NCI-H2227 (cell line): ENCODE measurements around the gene CHCHD6.
A peak's percentile ranks its signal among the peaks of the same experiment; 100 is the strongest.

Experiments used
- DNase-seq: peaks from one replicate; lab custom pipeline; 2025; ENCODE audit not compliant: unreplicated experiment; lab: John Stamatoyannopoulos, UW

Gene CHCHD6

GRCh38 chr3:126704494-126705214 is 614 bp downstream of the CHCHD6 start:
- peak; percentile 30 for DNase-seq

DNA sequence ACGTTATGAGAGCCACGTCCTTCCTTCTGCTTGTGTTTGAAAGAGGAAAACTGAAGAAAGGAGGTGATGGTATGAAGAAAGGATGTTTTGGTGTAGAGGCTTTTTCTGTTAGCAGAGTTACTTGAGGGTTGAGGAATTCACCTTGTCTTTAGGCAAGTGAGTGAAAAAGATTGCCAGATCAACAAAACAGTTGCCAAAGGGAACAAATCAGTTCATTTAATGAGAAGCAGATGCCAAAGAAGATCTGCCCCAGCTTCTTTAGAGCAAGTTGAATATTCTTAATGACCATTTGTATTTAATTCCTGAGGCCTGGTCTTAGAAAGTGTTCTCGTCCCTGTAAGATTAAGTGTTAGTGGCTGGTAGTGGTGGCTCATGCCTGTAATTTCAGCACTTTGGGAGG is 2.6 kb downstream of the CHCHD6 start:
- DNase-seq = no peak

DNA sequence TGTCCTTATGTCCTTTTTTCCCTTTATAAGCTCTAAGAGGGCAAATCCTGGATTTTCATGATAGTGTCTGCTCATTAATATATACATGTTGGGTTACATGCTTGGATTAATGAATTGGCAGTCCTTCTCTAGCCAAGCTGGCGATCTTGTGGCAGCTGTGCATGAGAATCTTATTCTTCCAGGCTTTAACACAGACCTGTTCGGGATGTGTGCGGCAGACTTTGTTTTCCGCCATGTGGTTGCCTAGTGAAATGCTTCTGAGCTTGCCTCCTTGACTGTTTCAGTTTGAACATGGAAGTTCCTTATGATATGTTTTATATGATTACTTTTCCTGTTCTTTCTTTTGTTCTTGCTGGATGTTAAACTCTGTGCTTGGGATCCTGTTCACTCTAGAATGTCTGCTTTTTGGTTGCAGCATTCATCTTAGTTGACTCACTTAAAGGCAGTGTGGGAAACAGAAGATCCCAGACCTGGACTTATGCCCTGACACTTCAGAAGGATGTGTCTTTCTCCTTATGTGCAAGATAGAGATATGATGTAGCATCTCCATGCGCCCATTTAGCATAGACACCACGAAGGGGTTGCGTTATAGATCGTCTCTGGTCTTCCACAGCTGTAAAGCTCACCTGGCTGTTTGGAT is 7.2 kb downstream of the CHCHD6 start:
- no peak for DNase-seq

DNA sequence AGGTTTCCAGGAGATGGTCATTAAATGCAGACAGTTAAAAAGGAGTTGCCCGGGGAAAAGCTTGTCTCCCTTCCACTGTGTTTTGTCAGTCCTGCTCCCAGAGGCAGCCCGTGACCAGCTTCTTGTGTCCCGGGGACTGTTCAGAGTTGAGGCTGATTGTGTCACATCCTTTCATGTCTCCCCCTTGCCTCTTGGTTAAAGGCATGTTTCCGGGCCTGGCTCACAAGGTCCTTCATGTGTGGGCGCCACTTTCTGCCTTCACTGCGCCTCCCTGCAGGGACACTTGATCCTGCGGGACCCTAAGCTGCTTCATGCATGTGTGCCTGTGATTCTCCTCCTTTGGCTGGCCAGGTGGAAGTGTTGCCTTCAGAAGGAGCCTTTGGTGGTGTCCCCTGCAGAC is 9.2 kb downstream of the CHCHD6 start:
- DNase-seq = no peak

DNA sequence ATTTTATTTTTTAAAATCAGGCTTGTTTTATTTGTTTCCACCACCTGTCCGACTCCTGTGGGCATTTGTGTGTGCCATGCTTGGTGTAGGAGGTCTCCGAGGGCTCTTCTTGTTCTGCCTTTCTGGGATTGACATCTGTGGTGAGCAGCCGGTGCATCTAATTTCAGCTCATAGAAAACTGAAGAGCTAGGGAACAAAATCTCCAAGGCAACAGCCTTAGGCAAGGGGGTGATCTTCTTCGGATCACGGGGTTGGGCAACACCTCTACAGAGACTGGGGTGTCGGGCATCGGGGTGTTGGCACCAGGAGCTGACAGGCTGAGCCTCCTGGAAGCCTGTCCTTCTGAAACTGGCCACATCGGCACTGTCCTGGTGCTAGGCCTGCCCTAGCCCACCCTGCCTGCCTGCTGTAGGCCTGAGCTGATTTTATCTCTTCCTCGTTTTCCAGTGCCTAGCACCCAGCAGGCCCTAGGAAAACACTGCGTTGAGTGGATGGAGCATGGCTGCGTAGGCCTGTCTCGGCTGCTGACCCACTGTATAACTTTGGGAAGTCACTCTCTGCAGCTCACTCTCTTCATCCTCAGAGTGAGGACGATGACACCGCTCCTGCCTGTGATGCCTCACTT is 10.3 kb downstream of the CHCHD6 start:
- DNase-seq = no peak

DNA sequence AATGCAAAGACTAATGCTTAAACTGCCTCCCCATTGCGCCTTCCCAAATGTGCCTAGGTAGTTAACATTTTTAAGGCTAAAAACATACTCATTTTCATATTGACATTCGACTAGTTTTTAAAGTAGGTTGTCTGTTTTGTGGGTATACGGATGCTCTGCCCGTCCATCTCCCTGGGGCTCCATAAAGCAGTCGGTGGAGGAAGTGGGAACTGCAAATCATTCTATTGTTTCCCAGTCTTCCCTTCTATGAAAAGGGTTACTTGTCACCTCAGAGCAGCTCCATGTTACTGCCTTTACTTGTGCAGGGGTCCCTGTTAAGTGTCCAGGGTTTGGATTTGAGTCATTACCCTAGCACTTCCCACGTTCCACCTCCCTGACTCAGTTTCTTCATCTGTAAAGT is 10.9 kb downstream of the CHCHD6 start:
- DNase-seq = no peak

DNA sequence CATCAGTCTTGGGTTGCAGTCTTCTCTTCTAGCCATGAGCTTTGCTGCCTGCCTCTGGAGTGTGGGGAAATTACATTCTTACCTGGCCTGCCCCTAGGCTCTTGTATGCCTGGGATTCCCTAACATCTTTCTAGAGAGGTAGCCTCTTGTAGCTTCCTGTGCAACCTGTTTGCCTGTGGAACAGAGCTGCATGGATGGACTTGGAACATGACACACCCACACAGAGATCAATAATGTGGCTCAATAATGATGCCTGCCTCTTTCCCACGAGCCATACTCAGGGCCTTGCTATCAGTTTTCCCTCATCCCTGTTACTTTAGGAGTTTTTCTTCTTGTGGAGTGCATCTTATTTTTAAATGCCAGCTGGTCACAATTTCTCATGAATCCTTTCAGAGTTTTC is 11.4 kb downstream of the CHCHD6 start:
- DNase-seq = no peak

DNA sequence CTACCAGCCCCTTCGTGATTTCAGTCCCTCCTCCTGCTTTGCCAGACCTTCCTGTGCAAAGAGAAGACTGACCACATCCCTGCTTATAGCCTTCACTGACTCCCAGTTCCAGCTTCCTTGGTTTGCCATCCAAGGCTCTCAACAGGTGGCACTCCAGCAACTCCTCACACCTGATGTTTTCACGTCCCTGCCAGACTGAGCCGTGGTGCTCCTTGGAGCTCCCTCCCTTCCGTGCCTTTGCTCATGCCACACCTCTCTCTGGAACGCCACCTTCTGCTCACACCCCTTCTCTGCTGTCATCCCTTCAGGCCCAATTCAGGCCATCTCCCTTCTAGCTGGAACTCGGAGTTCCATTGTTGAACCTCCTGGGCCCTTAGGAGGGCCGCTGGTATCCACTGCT is 12.0 kb downstream of the CHCHD6 start:
- no peak for DNase-seq

GRCh38 chr3:126718561-126719445 is 14.8 kb downstream of the CHCHD6 start:
- DNase-seq = no peak

DNA sequence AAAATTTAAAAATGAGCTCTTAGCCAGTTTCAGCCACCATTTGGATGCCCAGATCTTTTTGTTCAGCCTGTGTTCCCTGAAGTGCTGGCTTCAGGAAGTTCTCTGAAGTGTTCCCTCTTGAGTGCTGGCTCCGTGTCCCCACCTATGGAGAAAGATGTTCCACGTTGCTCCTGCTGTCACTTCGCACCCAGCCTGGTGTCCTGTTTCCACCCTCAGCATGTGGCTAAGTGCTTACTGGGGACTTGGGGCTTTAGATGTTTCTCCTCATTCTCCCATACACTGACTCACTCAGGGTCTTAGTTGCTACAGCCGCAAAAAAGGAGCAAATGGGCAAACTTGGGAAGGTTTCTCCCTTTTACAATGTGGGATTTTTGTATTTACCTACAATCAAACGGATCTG is 16.6 kb downstream of the CHCHD6 start:
- no peak for DNase-seq

DNA sequence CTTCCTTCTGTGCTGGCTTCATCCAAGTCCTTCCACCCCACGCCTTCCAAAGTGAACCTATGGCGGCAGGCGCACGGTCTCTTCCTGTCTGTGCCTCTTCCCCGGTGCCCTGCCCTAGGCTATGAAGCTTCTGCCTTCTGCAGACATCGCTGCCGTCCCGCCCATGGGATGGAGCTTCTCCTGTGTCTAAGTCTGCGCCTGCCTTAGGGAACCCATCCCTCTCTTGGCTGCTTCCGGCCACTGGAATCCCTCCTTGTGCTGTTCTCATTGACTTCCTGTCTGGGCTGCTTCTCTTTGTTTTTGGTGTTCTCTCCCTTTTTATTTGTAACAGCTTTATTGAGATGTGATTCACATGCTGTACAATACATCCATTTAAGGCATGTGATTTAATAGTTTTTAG is 17.2 kb downstream of the CHCHD6 start:
- no peak for DNase-seq

DNA sequence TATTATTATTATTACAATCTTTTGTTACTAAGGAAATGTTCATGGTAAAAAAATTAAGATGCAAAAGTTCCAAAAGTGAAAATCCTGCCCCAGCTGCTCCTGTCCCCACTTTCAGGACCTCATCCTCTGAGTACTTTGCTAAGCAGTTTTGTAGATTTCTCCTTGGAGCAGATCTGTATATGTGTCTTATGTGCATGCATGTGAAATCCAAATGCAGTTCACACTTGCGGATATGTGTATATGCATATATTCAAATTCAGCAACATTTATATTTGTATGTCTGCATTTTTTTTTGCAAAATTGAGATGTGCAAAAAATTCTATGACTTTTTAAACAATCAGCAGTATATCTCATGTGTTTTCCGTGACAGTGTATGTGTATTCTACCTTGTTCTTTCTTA is 19.2 kb downstream of the CHCHD6 start:
- DNase-seq = no peak

DNA sequence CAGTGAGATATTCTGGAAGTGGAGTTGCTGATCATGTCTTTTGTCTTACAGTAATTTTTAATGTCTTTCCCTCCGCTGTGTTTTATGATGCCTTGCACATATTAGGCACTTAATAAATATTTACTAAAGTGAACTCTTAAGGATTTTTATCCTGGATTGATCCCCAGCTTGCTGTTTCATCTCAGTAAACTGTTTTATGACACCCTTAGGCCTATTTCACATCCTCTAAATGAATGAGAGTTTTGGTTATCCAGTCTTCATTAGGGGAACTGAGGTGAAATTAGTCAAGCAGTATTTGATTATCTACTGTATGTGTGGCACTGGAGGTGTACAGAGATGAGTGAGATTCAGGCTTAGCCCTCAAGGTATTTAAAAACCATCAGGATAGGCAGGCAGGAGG is 19.8 kb downstream of the CHCHD6 start:
- DNase-seq = no peak

GRCh38 chr3:126728680-126729079 is 24.6 kb downstream of the CHCHD6 start:
- no peak for DNase-seq

DNA sequence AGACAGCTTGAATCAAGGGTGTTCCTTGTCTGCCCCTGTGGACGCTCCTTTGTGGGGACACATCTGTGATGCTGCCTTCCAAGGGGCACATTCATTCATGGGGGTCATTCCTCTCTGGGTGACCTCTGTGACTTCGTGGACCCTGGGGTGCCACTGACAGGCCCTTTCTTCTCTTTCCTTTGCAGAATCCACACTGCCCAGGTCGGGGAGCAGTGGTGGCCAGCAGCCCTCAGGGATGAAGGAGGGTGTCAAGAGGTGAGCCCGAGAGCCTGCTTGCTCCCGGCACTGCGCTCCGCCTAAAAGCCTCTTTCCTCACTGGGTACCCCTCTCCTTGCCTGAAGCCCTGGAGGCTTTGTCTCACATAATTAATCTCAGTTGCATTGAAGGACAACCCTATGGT is 26.3 kb downstream of the CHCHD6 start:
- no peak for DNase-seq

GRCh38 chr3:126731044-126731443 is 27.0 kb downstream of the CHCHD6 start:
- DNase-seq = no peak

GRCh38 chr3:126732281-126733060 is 28.4 kb downstream of the CHCHD6 start:
- DNase-seq = no peak

GRCh38 chr3:126733061-126733430 is 29.0 kb downstream of the CHCHD6 start:
- DNase-seq = no peak

DNA sequence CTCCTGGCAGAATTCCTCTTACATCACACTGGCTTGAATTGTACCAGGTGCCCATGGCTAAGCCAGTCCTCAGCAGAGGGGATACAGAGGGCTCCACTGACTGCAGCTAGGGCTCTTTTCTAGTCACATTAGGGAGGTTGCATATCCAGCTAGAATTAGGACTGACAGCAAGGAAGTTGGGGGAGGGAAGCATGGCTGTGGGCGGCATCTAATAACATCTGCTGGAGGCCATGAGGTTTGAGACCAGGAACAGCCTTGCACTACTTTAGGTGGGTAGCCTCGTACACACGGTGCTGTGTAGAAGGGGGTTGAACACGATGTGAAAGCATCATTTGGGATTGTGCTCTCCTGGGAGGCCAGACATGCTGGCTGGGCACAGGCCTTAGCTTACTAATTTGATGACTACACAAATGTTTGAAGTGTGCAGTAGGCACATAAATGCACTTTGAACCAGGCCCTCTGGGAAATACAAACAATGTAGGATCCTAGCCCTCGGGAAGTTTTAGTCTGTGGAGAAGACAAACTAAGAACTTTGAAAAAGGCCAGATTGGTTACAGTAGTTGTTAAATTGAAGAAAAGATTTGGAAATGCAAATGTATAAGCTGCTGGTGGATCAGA is 30.2 kb downstream of the CHCHD6 start:
- no peak for DNase-seq

- no peak for DNase-seq
Measured at GRCh38 chr3:126737527-126737926, 33.5 kb downstream of the CHCHD6 start.
